ENCODE measurements around the gene HEMGN.

- TF ChIP-seq CTCF (IDR thresholded peaks at IDR 0.05; ENCODE audit: poor library complexity, severe bottlenecking) (no peak), EZH2 (IDR thresholded peaks at IDR 0.05; ENCODE audit: borderline replicate concordance, insufficient read depth, low read length, poor library complexity, severe bottlenecking) (no peak), MXI1 (conservative IDR thresholded peaks at IDR 0.05; ENCODE audit: poor library complexity, severe bottlenecking) (no peak), REST (IDR thresholded peaks at IDR 0.05; ENCODE audit: borderline replicate concordance) (no peak)
Measured at GRCh38 chr9:97963232-97963631, 25.3 kb upstream of the HEMGN start.
